ENCODE results near the gene MRPL11.
A peak's percentile ranks its signal among the peaks of the same experiment; 100 is the strongest.

MRPL11 gene

GRCh38 chr11:66428933-66429332 lies 9.7 kb downstream of the MRPL11 start:
- FAIRE-seq: no peak

- FAIRE-seq: no peak
Measured at GRCh38 chr11:66426314-66426713, 12.3 kb downstream of the MRPL11 start.

DNA sequence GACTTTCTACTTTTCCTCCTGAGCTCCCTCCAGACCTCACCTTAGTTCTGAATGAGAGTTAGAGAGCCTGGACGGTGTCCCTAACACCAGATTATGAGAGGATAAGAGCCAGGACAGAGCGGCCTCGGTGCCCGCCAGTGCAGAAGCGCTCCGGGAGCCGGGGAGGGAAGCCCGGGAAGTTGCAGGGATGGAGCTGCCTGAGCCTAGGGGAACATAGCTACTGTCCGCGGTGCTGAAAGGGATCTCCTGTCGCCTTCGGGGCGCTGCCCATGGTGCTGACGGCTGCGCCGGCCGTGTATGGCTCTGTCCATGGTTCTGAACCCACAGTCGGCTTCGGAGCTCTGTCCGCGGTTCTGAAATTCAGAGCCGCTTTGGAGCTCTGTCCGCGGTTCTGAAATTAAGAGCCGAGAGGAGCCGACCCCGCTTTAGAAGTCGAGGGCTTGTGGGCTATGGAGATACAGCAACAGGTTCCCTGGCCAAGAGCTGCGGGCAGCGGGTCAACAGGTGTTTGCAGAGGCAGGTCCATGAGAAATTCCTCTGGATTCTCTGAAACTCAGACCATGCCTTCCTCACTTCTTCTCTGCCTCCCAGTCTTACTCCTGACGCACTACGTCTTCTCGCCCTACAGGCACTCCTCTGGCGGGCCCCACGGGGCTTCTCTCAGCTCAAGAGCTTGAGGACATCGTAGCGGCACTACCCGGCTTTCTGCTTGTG lies 17.0 kb downstream of the MRPL11 start:
- FAIRE-seq: no peak

DNA sequence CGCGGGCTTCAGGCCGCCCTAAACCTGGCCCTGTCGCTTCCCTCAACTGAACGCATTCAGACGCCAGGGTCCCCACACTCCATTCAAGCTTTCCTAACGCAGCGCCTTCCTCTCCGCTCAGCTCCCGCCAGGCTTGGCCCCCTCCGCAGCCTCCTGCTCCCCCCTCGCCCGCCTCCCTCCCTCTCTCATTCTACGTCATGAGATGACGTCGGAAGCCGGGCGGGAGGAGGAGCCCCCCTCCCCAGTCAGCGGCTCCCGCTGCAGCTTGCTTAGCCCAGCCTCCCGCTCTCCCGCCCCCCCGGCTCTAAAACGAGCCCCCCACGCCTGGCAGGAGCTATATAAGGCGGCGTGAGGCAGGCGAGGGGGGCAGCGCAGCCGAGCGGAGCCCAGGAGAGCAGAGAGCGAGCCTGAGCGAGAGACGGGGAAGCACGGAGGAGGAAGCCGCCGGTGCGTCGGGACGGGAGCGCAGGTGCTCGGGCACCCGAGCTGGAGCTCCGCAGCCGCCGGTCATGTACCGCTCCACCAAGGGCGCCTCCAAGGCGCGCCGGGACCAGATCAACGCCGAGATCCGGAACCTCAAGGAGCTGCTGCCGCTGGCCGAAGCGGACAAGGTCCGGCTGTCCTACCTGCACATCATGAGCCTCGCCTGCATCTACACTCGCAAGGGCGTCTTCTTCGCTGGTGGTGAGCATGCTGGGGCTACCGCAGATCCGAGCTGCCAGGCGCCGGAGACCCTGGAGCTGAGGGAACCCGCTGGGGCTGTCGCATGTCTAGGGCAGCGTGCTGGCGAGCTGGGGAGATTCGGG lies 17.8 kb downstream of the MRPL11 start, which contains the start of gene NPAS4:
Gene NPAS4, plus strand, starts transcription at position 365 of the 806 bp plus-strand sequence. Its CDS starts 145 bp downstream, at position 510.
- FAIRE-seq: no peak

DNA sequence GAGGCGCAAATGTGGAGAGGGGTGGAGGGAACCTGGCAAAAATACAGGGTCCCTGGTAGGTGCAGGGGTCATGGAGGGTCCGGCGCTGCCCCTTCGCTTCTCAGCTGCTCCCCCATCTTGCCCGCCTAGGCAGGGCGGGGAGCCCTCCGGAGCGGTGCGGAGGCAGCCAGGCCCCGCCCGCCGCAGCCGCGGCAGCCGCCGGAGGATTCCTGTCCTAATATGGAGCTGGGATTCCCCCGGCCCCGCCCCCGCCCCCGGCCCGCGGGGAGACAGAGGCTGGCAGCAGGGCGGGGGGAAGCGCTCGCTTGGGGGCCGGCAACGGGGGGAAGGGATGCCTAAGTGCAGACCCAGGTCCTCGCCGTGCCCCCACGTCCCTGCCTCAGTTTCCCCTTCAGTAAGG lies 18.8 kb downstream of the MRPL11 start:
- no peak for FAIRE-seq

GRCh38 chr11:66418986-66419308 lies 19.7 kb downstream of the MRPL11 start:
- FAIRE-seq: no peak

GRCh38 chr11:66418168-66418985 lies 20.3 kb downstream of the MRPL11 start:
- peak; percentile 84 for FAIRE-seq

DNA sequence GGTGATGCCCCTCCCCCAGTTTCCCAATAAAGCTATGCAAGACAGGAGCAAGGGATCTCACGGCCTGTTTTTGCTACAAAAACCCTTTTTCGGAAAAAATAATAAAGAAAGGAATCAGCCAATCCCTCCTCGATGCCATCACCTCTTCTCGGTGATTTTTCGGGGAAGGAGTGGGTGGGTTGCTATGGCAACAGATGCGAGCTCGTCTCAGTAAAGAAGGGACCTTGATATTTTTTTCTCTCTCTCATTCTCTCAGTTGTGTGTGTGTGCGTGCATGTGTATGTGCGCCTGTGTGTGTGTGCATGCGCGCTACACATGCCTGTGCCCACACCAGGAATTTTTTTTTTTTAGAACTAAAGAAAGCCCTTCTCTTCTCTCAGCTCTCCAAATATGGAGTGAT lies 21.6 kb downstream of the MRPL11 start:
- no peak for FAIRE-seq

- FAIRE-seq: no peak
Measured at GRCh38 chr11:66415423-66415822, 23.2 kb downstream of the MRPL11 start.

GRCh38 chr11:66414120-66414934 lies 24.3 kb downstream of the MRPL11 start:
- FAIRE-seq: no peak

DNA sequence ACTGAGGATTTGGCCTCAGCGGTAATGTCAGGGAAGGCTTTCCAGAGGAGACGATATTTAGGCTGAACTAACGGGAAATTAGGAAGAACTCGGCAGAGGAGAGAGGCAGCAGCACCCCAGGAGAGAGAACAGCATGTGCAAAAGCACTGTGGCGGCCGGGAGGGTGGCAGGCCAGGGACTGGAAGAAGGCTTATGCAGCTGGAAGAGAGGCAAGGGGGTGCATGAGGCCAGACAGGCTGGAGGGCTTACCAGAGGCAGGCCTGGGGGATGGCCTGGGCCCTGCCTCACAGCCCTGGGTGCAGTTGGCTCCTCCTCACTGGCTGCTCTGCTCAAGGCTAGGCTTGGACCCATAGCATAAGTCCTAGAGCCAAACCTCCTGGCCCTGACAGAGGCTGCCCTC lies 25.5 kb downstream of the MRPL11 start:
- FAIRE-seq: no peak

DNA sequence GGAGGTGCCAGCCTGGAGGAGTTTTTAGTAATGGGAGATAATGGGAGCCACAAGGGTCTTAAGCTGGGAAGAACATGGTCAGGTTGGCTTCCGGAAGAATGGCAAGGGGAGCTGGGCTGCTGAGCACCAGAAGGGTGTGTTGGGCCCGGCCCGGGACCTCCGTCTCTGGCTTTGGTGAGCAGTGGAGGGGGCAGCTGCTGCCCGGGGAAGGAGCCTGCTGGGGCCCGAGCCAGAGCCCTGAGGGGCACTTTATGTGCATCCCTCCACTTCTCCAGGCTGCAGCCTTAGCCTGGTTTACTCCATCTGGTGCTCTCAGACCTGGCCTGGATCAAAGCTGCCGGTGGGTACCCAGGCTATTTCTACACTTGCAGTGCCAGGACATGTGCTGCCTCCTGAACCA lies 26.5 kb downstream of the MRPL11 start:
- no peak for FAIRE-seq

- no peak for FAIRE-seq
Measured at GRCh38 chr11:66411323-66411722, 27.3 kb downstream of the MRPL11 start.

DNA sequence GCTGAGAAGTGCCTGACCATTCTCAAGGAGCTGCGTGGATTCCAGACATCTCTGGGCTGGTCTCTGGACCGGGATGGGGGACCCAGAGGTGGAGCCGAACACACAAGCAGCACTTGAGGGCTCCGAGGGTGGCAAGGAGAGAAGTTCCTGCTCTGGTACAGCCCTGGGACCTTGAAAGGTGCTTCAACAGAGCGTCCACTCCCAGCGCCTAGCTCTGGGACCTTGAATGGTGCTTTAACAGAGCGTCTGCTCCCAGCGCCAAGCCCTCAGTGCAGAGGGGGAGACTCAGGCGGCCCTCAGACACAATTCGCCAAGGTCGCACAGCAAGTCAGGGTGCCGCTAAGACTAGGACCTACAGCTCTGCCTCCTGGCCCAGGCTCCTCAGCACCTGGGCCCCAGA lies 28.5 kb downstream of the MRPL11 start:
- FAIRE-seq: no peak

GRCh38 chr11:66409226-66409625 lies 29.4 kb downstream of the MRPL11 start:
- FAIRE-seq: no peak

DNA sequence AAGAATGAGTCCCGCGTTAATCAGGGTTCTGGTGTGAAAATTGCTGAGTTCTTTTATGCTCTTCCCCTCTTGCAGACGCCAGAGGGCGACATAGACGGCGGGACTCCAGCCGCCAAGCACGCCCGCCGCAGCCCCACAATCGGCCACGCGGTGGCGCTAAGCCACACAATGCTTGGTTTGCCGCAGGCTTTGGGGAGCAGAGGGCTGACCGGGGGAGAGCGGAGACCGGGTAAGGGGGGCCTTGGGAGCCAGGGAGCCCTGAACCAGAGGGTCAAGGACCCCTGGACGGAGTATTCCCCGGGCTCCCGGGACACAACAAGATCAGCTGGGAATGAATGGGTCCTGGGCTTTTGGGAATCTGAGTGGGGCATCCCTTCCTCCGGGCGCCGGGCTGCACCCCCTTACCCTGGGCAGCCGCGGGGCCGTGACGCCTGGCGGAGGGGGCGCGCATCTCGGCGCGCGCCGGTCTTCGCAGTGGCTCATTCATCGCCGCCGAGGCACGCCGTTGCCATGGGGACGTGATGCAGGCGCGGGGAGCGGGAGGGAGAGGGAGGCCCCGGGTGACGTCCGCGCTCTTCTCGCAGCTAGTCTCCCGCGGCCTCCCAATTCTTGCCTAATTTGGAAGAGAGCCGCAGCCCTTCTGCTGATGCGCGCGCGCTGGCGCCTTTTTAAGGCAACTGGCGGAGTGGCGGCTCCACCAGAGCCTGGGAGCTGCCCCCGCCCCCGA lies 30.0 kb downstream of the MRPL11 start:
- FAIRE-seq: peak; percentile 71

- FAIRE-seq: no peak
Measured at GRCh38 chr11:66407651-66408050, 31.0 kb downstream of the MRPL11 start.

- no peak for FAIRE-seq
Measured at GRCh38 chr11:66393954-66394353, 44.7 kb downstream of the MRPL11 start.

- no peak for FAIRE-seq
Measured at GRCh38 chr11:66391322-66391721, 47.3 kb downstream of the MRPL11 start.

GRCh38 chr11:66388780-66389386 lies 49.8 kb downstream of the MRPL11 start:
- no peak for FAIRE-seq

Data from islet of Langerhans (tissue), 1 donor.